Right atrium auricular region (tissue), 2 donors: ENCODE measurements around the gene SP7. TPM values are rescaled to one million over a fixed set of nuclear protein-coding genes. Genes with fewer than 3 reads are reported as not detected.
"Not testable (repeated sequence)": the region's sequence is repeated elsewhere in the genome, so short reads cannot be mapped to it uniquely, and the experiment has no call there.

Source experiments
- DNase-seq: peaks from one replicate; pipeline ENCODE4 v3.0.0-alpha.2; 2019; ENCODE audit warnings: low spot score
- H3K27ac ChIP-seq, 2 donors: fragments of 200-600 bp; sonication (generic); 1 replicate in 1 of 2; 2 replicates in 1 of 2; pipeline ENCODE4 v1.5.1; 2016 to 2019
- H3K27me3 ChIP-seq, 2 donors: fragments of 200-600 bp; sonication (generic); one replicate each; pipeline versions ENCODE4 v1.5.1 to v1.6.0; 2017 to 2019
- H3K36me3 ChIP-seq: fragments of 200-600 bp; sonication (generic); one replicate; pipeline ENCODE4 v1.5.1; 2016
- H3K4me1 ChIP-seq, 2 donors: fragments of 200-600 bp; sonication (generic); one replicate each; pipeline versions ENCODE4 v1.5.1 to v1.6.0; 2017 to 2019
- H3K4me3 ChIP-seq, 2 donors: fragments of 200-600 bp; sonication (generic); 1 replicate in 1 of 2; 2 replicates in 1 of 2; pipeline ENCODE4 v1.5.1; 2017 to 2019; ENCODE audit warnings: mild to moderate bottlenecking in 1 of 2, moderate library complexity in 1 of 2
- H3K9me3 ChIP-seq, 2 donors: fragments of 200-600 bp; sonication (generic); one replicate each; pipeline ENCODE4 v1.5.1; 2019
- CTCF ChIP-seq, 2 donors: fragments of 200-600 bp; sonication (generic); IDR thresholded peaks; one replicate each; pipeline ENCODE4 v1.5.1; 2019; ENCODE audit warnings: antibody characterized with exemption in 2 of 2
- total RNA-seq, 2 donors: library from RNA; depleted of rRNA; stranded (reverse); fragments of >200 nt; gene quantifications; one replicate each; pipeline ENCODE4 v1.1.0, GENCODE V29; 2016

Gene SP7
- total RNA-seq, 2 donors from 2014 or later, result not detected

GRCh38 chr12:53333845-53334244 lies 2.3 kb downstream of the SP7 start:
- no peak overlapping the region for H3K27ac ChIP-seq
- H3K4me3 ChIP-seq, result no peak overlapping the region
- no peaks in the 10 kb centered on the region for H3K27me3 ChIP-seq
- no peaks in the 10 kb centered on the region for H3K9me3 ChIP-seq
- no peak for DNase-seq
- no peaks in the 10 kb centered on the region for H3K4me1 ChIP-seq
- no peaks in the 10 kb centered on the region for H3K36me3 ChIP-seq
- no peak for TF ChIP-seq CTCF (IDR thresholded peaks at IDR 0.05)

GRCh38 chr12:53333289-53333688 lies 2.9 kb downstream of the SP7 start:
- H3K4me3 ChIP-seq, result no peak overlapping the region
- no peaks in the 10 kb centered on the region for H3K9me3 ChIP-seq
- H3K4me1 ChIP-seq, result no peaks in the 10 kb centered on the region
- no peak overlapping the region for H3K27ac ChIP-seq
- H3K27me3 ChIP-seq, result no peaks in the 10 kb centered on the region
- TF ChIP-seq CTCF (IDR thresholded peaks at IDR 0.05), result no peak
- no peaks in the 10 kb centered on the region for H3K36me3 ChIP-seq
- no peak for DNase-seq

- no peaks in the 10 kb centered on the region for H3K36me3 ChIP-seq
- H3K27me3 ChIP-seq, result no peaks in the 10 kb centered on the region
- no peak for DNase-seq
- no peaks in the 10 kb centered on the region for H3K9me3 ChIP-seq
- H3K4me3 ChIP-seq, result no peak overlapping the region
- no peak overlapping the region for H3K27ac ChIP-seq
- H3K4me1 ChIP-seq, result no peaks in the 10 kb centered on the region
- no peak for TF ChIP-seq CTCF (IDR thresholded peaks at IDR 0.05)
Observed at GRCh38 chr12:53332744-53333143, 3.4 kb downstream of the SP7 start.

- not testable (repeated sequence) for H3K4me3 ChIP-seq, H3K27ac ChIP-seq, H3K4me1 ChIP-seq, H3K36me3 ChIP-seq, H3K27me3 ChIP-seq, H3K9me3 ChIP-seq, DNase-seq
Observed at GRCh38 chr12:53332339-53332738, 3.8 kb downstream of the SP7 start.

- H3K27ac ChIP-seq, result no peak overlapping the region
- DNase-seq, result no peak
Observed at GRCh38 chr12:53330671-53331070, 5.5 kb downstream of the SP7 start.

GRCh38 chr12:53328043-53328435 lies 8.1 kb downstream of the SP7 start:
- H3K4me3 ChIP-seq, result no peak overlapping the region
- H3K4me1 ChIP-seq, result peaks cover 0 to 18% of the 10 kb centered on the region in 2 donors
- no peaks in the 10 kb centered on the region for H3K27me3 ChIP-seq
- no peak for DNase-seq
- H3K27ac ChIP-seq, result no peak overlapping the region
- H3K36me3 ChIP-seq, result no peaks in the 10 kb centered on the region
- no peak for TF ChIP-seq CTCF (IDR thresholded peaks at IDR 0.05)
- no peaks in the 10 kb centered on the region for H3K9me3 ChIP-seq

More at GRCh38 chr12:53330671-53331070, 5.5 kb downstream of the SP7 start:
- no peak for TF ChIP-seq CTCF (IDR thresholded peaks at IDR 0.05)
- no peaks in the 10 kb centered on the region for H3K27me3 ChIP-seq
- H3K4me1 ChIP-seq, result peaks cover 0 to 5% of the 10 kb centered on the region in 2 donors
- no peaks in the 10 kb centered on the region for H3K36me3 ChIP-seq
- H3K9me3 ChIP-seq, result no peaks in the 10 kb centered on the region
- no peak overlapping the region for H3K4me3 ChIP-seq
